22Rv1 (cell line): Measurements from ENCODE around the gene ORC6.

Source experiments
- H3K27ac ChIP-seq: fragments of 450-650 bp; 2 replicates; pipeline ENCODE4 v1.5.1; 2017
- CTCF ChIP-seq: fragments of 450-650 bp; IDR thresholded peaks from 2 replicates; pipeline ENCODE4 v1.5.1; 2017; ENCODE audit warnings: mild to moderate bottlenecking
- ZFX ChIP-seq: fragments of 450-650 bp; IDR thresholded peaks from 2 replicates; pipeline ENCODE4 v1.6.1; 2017; ENCODE audit warnings: antibody characterized with exemption, borderline replicate concordance

ORC6 gene

DNA sequence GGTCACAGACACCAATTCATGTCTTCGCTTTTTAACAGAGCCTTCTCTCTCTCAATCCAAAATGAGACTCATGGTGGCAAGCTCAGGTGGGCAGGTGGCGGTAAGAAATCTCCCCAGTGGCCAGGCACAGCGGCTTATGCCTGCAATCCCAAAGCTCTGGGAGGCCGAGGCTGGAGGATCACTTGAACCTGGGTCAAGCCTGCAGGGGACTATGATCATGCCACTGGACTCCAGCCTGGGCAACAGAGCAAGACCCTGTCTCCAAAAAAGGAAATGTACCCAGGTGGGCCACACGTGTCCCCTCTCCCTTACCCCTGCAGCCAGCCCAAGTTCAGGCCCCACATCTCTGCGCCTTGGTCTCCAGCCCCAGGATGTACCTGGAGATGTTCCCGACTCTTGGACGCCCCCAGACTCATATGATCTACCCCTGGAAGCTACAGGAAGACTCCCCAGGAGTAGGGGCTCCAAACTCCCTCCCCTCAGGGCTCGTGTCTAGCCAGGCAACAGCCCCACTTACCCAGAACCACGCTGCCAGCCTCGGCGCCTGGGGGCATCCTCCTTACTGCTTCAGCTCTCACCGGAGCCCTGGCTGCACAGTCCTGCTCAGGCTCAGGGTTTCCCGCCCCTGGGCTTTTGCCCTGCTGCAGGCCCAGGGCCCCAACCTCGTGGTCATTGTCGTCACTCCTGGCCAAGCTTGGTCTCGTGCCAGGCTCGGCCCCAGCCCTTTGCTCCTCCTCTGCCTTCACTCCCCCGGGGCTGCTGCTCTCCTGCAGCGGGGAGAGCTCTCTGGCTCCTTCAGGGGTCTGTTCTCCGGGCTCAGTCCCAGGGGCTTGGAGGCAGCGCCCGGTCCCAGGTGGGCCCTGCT, 42.5 kb downstream of the ORC6 start:
- no peak overlapping the region for H3K27ac ChIP-seq
- TF ChIP-seq CTCF (no peak), ZFX (no peak)

DNA sequence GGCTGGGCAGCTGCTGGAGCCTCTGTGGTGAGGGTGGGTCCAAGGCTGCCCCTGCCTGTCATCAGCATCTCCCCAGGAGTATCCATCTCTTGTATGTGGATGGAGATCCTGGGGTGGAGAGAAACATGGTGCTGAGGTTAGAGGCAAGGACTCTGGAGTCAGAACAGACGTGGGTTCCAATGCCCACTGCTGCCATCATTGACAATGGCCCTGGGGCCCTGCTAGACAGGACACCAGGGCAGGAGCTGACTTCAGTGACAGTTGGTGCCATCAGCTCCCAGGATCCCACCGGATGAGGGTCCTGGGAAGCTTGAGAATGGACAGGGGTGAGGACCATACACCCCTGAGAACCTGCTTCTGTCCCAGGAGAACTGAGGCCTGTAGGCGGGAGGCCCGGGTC, 43.1 kb downstream of the ORC6 start:
- TF ChIP-seq ZFX (no peak), CTCF (no peak)
- no peak overlapping the region for H3K27ac ChIP-seq

DNA sequence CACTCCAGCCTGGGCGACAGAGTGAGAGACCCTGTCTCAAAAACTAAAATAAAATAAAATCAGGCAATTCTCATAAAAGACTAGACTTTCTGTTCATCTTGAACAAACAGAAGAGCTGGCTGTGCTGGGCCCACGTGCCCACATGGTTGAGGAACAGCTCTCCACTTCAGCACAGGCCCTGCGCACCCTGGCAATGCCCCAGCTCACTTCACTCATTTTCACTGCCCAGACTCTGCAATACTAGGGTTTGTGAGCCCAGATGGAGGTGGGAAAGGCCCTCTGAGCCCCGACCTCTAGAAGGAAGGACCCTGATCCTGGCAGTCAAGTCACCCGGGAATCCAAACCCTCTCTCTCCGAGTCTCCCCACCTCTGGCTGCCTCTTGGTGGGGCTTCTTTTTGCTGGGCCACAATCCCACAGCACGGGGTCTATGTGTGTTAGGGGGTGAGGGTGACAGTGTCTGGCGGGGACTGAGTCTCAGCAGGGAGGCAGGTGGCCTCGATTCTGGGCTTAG, 43.9 kb downstream of the ORC6 start:
- TF ChIP-seq ZFX (no peak), CTCF (no peak)
- no peak overlapping the region for H3K27ac ChIP-seq

DNA sequence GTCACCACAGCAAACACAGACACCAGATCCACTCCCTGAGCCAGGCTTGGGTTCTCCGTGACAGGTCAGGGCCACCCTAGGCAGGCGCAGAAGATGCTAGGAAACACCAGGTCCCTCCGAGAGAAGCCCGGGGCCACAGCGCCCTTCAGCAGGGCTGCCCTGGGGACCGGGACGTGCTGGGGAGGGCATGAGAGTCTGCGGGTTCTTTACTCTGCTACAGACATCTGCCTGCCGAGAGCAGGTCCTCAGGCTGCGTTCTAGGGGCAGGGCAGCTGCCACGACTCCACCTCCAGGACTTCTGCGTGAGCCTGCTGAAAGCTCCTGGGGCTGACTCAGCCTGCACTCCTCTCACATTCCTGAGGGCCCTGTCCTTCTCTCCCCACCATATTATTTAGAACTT, 47.2 kb downstream of the ORC6 start:
- H3K27ac ChIP-seq: no peak overlapping the region
- TF ChIP-seq CTCF: no peak
- no peak for TF ChIP-seq ZFX

DNA sequence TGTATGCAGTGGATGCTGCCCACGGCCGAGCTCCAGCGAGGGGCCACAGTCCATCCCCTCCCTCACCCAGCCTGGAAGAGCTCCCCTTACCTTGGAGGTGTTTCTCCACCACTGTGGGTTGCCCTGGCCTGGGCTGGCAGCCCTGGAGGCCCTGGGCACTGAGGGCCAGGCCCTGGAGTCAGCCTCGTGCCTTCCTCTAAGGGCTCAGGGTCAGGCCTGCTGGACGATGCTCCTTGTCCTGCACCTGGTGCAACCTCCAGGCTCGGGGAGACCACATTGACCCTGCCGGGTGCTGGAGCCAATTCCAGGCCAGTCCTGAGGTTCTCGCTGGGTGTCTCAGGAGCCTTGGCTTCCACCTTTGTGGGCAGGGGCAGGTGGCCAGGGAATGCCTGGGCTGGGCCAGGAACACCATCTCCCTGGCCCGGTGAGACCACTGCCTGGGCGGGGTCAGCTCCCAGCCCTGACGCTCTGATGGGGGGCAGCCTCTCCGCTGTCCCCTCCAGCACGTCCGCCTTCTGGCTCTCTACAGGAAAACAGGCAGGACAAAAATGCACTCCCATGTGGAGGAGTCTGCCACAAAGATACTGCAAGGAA, 48.3 kb downstream of the ORC6 start:
- H3K27ac ChIP-seq: no peak overlapping the region
- no peak for TF ChIP-seq CTCF
- TF ChIP-seq ZFX: no peak

GRCh38 chr16:46739934-46740333, 50.5 kb downstream of the ORC6 start:
- no peak overlapping the region for H3K27ac ChIP-seq
- no peak for TF ChIP-seq CTCF
- no peak for TF ChIP-seq ZFX

- no peak overlapping the region for H3K27ac ChIP-seq
- TF ChIP-seq ZFX: no peak
- TF ChIP-seq CTCF: no peak
Measured at GRCh38 chr16:46743232-46743719, 53.8 kb downstream of the ORC6 start.
